OCI-LY7 (cell line): ENCODE measurements around the gene FGFR4. TPM values are rescaled to one million over a fixed set of nuclear protein-coding genes. Genes with fewer than 3 reads are reported as not detected.

Source experiments
- BruUV-seq: library from RNA; stranded (reverse); fragments of 400-500 nt; replicated peaks from 2 replicates; lab custom pipeline; 2021; lab: Mats Ljungman, UMichigan
- CTCF ChIA-PET: fragments of 300-600 bp; sonication (Branson Sonifier 250); formaldehyde crosslinking; loops from one replicate; lab custom pipeline; 2022; ENCODE audit warnings: antibody characterized with exemption; ENCODE audit not compliant: unreplicated experiment; lab: Charles Lee
- POLR2A ChIA-PET: fragments of 300-600 bp; sonication (Branson Sonifier 250); formaldehyde crosslinking; loops from one replicate; lab custom pipeline; 2022; ENCODE audit warnings: antibody characterized with exemption; lab: Charles Lee
- DNase-seq: peaks from one replicate; pipeline ENCODE4 v3.0.0-alpha.2; 2015; ENCODE audit warnings: low spot score
- H2AFZ ChIP-seq: fragments of 200-600 bp; sonication (generic), shearing (Covaris generic); 2 replicates; pipeline ENCODE4 v1.6.1; 2014; ENCODE audit warnings: mild to moderate bottlenecking, antibody characterized with exemption, low read length, moderate library complexity
- H3K27ac ChIP-seq: fragments of 200-600 bp; sonication (generic); 2 replicates; pipeline ENCODE4 v1.5.1; 2014; ENCODE audit warnings: mixed run types, low read depth, mild to moderate bottlenecking, moderate library complexity, low read length, inconsistent platforms; ENCODE audit not compliant: poor library complexity, severe bottlenecking
- H3K36me3 ChIP-seq: fragments of 200-600 bp; sonication (generic); 2 replicates; pipeline ENCODE4 v1.6.1; 2014; ENCODE audit warnings: mild to moderate bottlenecking, antibody characterized with exemption, low read length, moderate library complexity, mixed read lengths; ENCODE audit not compliant: insufficient read depth
- H3K4me1 ChIP-seq: fragments of 200-600 bp; sonication (generic); 2 replicates; pipeline ENCODE4 v1.5.1; 2014; ENCODE audit warnings: mild to moderate bottlenecking, low read length; ENCODE audit not compliant: insufficient read depth, poor library complexity, severe bottlenecking
- H3K4me2 ChIP-seq: fragments of 200-600 bp; sonication (generic); 2 replicates; pipeline ENCODE4 v1.6.1; 2014; ENCODE audit warnings: mild to moderate bottlenecking, low read length
- H3K4me3 ChIP-seq: fragments of 200-600 bp; sonication (generic); 2 replicates; pipeline ENCODE4 v1.5.1; 2014; ENCODE audit warnings: mild to moderate bottlenecking, low read depth, low read length; ENCODE audit not compliant: poor library complexity, severe bottlenecking
- H3K79me2 ChIP-seq: fragments of 200-600 bp; sonication (generic); 2 replicates; pipeline ENCODE4 v1.6.1; 2016; ENCODE audit warnings: low read depth, mild to moderate bottlenecking, low read length, moderate library complexity, mixed read lengths; ENCODE audit not compliant: insufficient read depth
- H3K9me2 ChIP-seq: fragments of 200-600 bp; sonication (generic); 2 replicates; pipeline ENCODE4 v1.6.1; 2016; ENCODE audit warnings: mild to moderate bottlenecking, low read length, mixed read lengths; ENCODE audit not compliant: insufficient read depth
- H3K9me3 ChIP-seq: fragments of 200-600 bp; sonication (generic); 2 replicates; pipeline ENCODE4 v1.6.1; 2014; ENCODE audit warnings: mild to moderate bottlenecking, mixed run types, low read length, mixed read lengths
- H4K20me1 ChIP-seq: fragments of 200-600 bp; sonication (generic); 2 replicates; pipeline ENCODE4 v1.6.1; 2014; ENCODE audit warnings: mild to moderate bottlenecking, antibody characterized with exemption, low read length, moderate library complexity, mixed read lengths; ENCODE audit not compliant: insufficient read depth
- CTCF ChIP-seq: fragments of 200-600 bp; sonication (generic); conservative IDR thresholded peaks from 2 replicates; pipeline ENCODE4 v1.5.1; 2014; ENCODE audit warnings: mild to moderate bottlenecking, antibody characterized with exemption, low read length, moderate library complexity, mixed read lengths
- EZH2phosphoT487 ChIP-seq: fragments of 200-600 bp; sonication (generic); IDR thresholded peaks from 2 replicates; pipeline ENCODE4 v1.6.1; 2018; ENCODE audit warnings: low read depth, borderline replicate concordance, mild to moderate bottlenecking, mixed run types, antibody characterized with exemption, low read length, moderate library complexity, mixed read lengths
- intact Hi-C: fragments of 100-400 bp; cut with micrococcal nuclease; formaldehyde crosslinking; loops from one replicate; pipeline ENCODE4 v1.10.0; 2022; ENCODE audit not compliant: unreplicated experiment
- total RNA-seq, 2 experiments: library from RNA; depleted of rRNA in 1 of 2; stranded (reverse); fragments of >200 nt in 1 of 2; shearing (Covaris generic) in 1 of 2; gene quantifications; 2 replicates each; pipeline ENCODE4 v1.2.3, GENCODE V29; 2014 to 2022

FGFR4 gene
- total RNA-seq, 2 experiments from 2014 or later, result 1.2 to 4.5 TPM

GRCh38 chr5:177040814-177041420, 45.8 kb upstream of the FGFR4 start:
- BruUV-seq, result no TSS peak
- Histone ChIP-seq H3K4me2 (no peak overlapping the region), H3K4me3 (no peak overlapping the region), H3K9me3 (no peaks in the 10 kb centered on the region), H3K27ac (no peak overlapping the region), H3K9me2 (no peaks in the 10 kb centered on the region), H3K36me3 (peaks cover 89% of the 10 kb centered on the region), H2AFZ (no peak overlapping the region), H3K79me2 (no peaks in the 10 kb centered on the region; the same call in 1 of the 2 replicates), H3K4me1 (no peaks in the 10 kb centered on the region), H4K20me1 (no peaks in the 10 kb centered on the region; the same call in 1 of the 2 replicates)
- TF ChIP-seq CTCF (no peak), EZH2phosphoT487 (no peak)
- ChIA-PET CTCF (no interaction called here), POLR2A (interaction anchor here (1.0 kb wide), 1 partner anchor 19 kb away, joined by 3 read pairs; the partner anchor contains the start of gene ZNF346)
- intact Hi-C loops, result no loop called here
- DNase-seq, result no peak

DNA sequence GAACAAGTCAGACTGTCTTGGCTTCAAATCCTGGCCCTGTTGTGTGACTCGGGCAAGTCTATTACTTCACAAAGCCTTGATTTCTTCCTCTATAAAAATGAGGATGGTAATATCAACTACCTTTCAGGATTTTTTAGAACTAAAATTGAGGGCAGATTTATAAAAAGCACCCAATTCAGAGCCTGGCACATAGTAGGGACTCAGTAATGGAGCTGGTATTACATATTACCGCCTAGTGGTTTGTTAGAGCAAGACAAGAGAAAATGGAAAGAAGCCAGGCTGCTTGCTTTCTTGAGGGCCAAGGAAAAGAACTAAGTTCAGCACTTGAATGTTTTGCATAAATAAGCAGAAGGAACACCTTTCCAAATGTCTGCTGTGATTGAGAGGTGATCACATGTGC, 44.8 kb upstream of the FGFR4 start:
- CTCF ChIA-PET, result no interaction called here
- Histone ChIP-seq H3K4me1 (no peaks in the 10 kb centered on the region), H3K9me3 (no peaks in the 10 kb centered on the region), H3K27ac (no peak overlapping the region), H3K79me2 (no peaks in the 10 kb centered on the region; the same call in 1 of the 2 replicates), H2AFZ (no peak overlapping the region), H3K4me2 (no peak overlapping the region), H3K9me2 (no peaks in the 10 kb centered on the region), H4K20me1 (no peaks in the 10 kb centered on the region; the same call in 1 of the 2 replicates), H3K4me3 (no peak overlapping the region), H3K36me3 (peaks cover 92% of the 10 kb centered on the region)
- POLR2A ChIA-PET, result interaction anchor here (1.0 kb wide), 1 partner anchor 20 kb away, joined by 3 read pairs; the partner anchor contains the start of gene ZNF346
- DNase-seq, result no peak
- TSS peak; percentile 3 for BruUV-seq
- TF ChIP-seq EZH2phosphoT487 (no peak), CTCF (peak; percentile 31; the same call in 1 of the 2 replicates)
- intact Hi-C loops, result no loop called here

GRCh38 chr5:177043114-177043513, 43.6 kb upstream of the FGFR4 start:
- H3K27ac ChIP-seq, result no peak overlapping the region
- H3K9me2 ChIP-seq, result no peaks in the 10 kb centered on the region
- H3K9me3 ChIP-seq, result no peaks in the 10 kb centered on the region
- no peak overlapping the region for H2AFZ ChIP-seq
- no TSS peak for BruUV-seq
- H3K36me3 ChIP-seq, result peaks cover 93% of the 10 kb centered on the region
- no peak for TF ChIP-seq CTCF
- TF ChIP-seq EZH2phosphoT487, result no peak
- no peak overlapping the region for H3K4me3 ChIP-seq
- ChIA-PET POLR2A (no interaction called here), CTCF (no interaction called here)
- intact Hi-C loops, result no loop called here
- no peak for DNase-seq
- no peak overlapping the region for H3K4me2 ChIP-seq
- no peaks in the 10 kb centered on the region; the same call in 1 of the 2 replicates for H4K20me1 ChIP-seq
- H3K4me1 ChIP-seq, result no peaks in the 10 kb centered on the region
- H3K79me2 ChIP-seq, result no peaks in the 10 kb centered on the region; the same call in 1 of the 2 replicates
